Measurements from ENCODE around the gene GABRG3.

GABRG3 gene

GRCh38 chr15:27418726-27419125, 447.7 kb downstream of the GABRG3 start:
- DNase-seq (ENCODE audit: low read depth), result no peak

GRCh38 chr15:27422997-27423396, 452.0 kb downstream of the GABRG3 start:
- no peak for DNase-seq (ENCODE audit: low read depth)

GRCh38 chr15:27426805-27427204, 455.8 kb downstream of the GABRG3 start:
- no peak for DNase-seq (ENCODE audit: low read depth)

- no peak for DNase-seq (ENCODE audit: low read depth)
Measured at GRCh38 chr15:27427276-27427675, 456.3 kb downstream of the GABRG3 start.

GRCh38 chr15:27428151-27428550, 457.2 kb downstream of the GABRG3 start:
- DNase-seq (ENCODE audit: low read depth), result no peak

GRCh38 chr15:27429577-27429976, 458.6 kb downstream of the GABRG3 start:
- no peak for DNase-seq (ENCODE audit: low read depth)

- no peak for DNase-seq (ENCODE audit: low read depth)
Measured at GRCh38 chr15:27433604-27434003, 462.6 kb downstream of the GABRG3 start.

- no peak for DNase-seq (ENCODE audit: low read depth)
Measured at GRCh38 chr15:27438403-27439375, 467.7 kb downstream of the GABRG3 start.

GRCh38 chr15:27441120-27441519, 470.1 kb downstream of the GABRG3 start:
- DNase-seq (ENCODE audit: low read depth), result no peak

GRCh38 chr15:27448234-27448633, 477.3 kb downstream of the GABRG3 start:
- no peak for DNase-seq (ENCODE audit: low read depth)

- DNase-seq (ENCODE audit: low read depth), result no peak
Measured at GRCh38 chr15:27448986-27449385, 478.0 kb downstream of the GABRG3 start.

- DNase-seq (ENCODE audit: low read depth), result no peak
Measured at GRCh38 chr15:27449941-27450340, 479.0 kb downstream of the GABRG3 start.

GRCh38 chr15:27454281-27455075, 483.5 kb downstream of the GABRG3 start:
- peak; percentile 11 for DNase-seq (ENCODE audit: low read depth)

GRCh38 chr15:27456807-27457206, 485.8 kb downstream of the GABRG3 start:
- no peak for DNase-seq (ENCODE audit: low read depth)

- no peak for DNase-seq (ENCODE audit: low read depth)
Measured at GRCh38 chr15:27457766-27458165, 486.8 kb downstream of the GABRG3 start.

GRCh38 chr15:27458345-27459084, 487.5 kb downstream of the GABRG3 start:
- DNase-seq (ENCODE audit: low read depth), result no peak

GRCh38 chr15:27459836-27460235, 488.9 kb downstream of the GABRG3 start:
- no peak for DNase-seq (ENCODE audit: low read depth)

- no peak for DNase-seq (ENCODE audit: low read depth)
Measured at GRCh38 chr15:27461181-27461580, 490.2 kb downstream of the GABRG3 start.

- no peak for DNase-seq (ENCODE audit: low read depth)
Measured at GRCh38 chr15:27463525-27464088, 492.6 kb downstream of the GABRG3 start.

- no peak for DNase-seq (ENCODE audit: low read depth)
Measured at GRCh38 chr15:27464941-27465612, 494.1 kb downstream of the GABRG3 start.

GRCh38 chr15:27466758-27467157, 495.8 kb downstream of the GABRG3 start:
- DNase-seq (ENCODE audit: low read depth), result no peak
